RWPE2 (cell line): ENCODE measurements around the gene EPS8L1.

ENCODE experiments used
- ATAC-seq: fragments of 200-7000 bp; cut with Tn5 transposase; 3 replicates; pipeline ENCODE4 v1.9.1; 2021; ENCODE audit warnings: low read depth
- DNase-seq: peaks from one replicate; pipeline ENCODE4 v3.0.0-alpha.2; 2020; ENCODE audit warnings: low spot score
- H3K27ac ChIP-seq: fragments of 450-650 bp; 2 replicates; pipeline ENCODE4 v1.5.1; 2017; ENCODE audit warnings: mild to moderate bottlenecking; ENCODE audit not compliant: poor library complexity, severe bottlenecking
- H3K27me3 ChIP-seq: fragments of 250-450 bp; sonication (Bioruptor Pico); 2 replicates; pipeline ENCODE4 v1.5.1; 2021; ENCODE audit warnings: mild to moderate bottlenecking, moderate library complexity; ENCODE audit not compliant: insufficient read depth, poor library complexity, severe bottlenecking
- H3K36me3 ChIP-seq: fragments of 250-450 bp; sonication (Bioruptor Pico); 2 replicates; pipeline ENCODE4 v1.5.1; 2020; ENCODE audit warnings: low read depth, mild to moderate bottlenecking, moderate library complexity
- H3K4me1 ChIP-seq: fragments of 250-450 bp; sonication (Bioruptor Pico); 2 replicates; pipeline ENCODE4 v1.5.1; 2021; ENCODE audit warnings: mild to moderate bottlenecking, moderate library complexity; ENCODE audit not compliant: insufficient read depth, poor library complexity, severe bottlenecking
- H3K4me3 ChIP-seq: fragments of 250-450 bp; sonication (Bioruptor Pico); 2 replicates; pipeline ENCODE4 v1.5.1; 2021; ENCODE audit warnings: mild to moderate bottlenecking, moderate library complexity; ENCODE audit not compliant: severe bottlenecking
- H3K9me3 ChIP-seq: fragments of 250-450 bp; sonication (Bioruptor Pico); 2 replicates; pipeline ENCODE4 v1.5.1; 2021; ENCODE audit warnings: mild to moderate bottlenecking, moderate library complexity; ENCODE audit not compliant: severe bottlenecking
- CTCF ChIP-seq: fragments of 450-650 bp; IDR thresholded peaks from one replicate; pipeline ENCODE4 v1.5.1; 2017; ENCODE audit warnings: mild to moderate bottlenecking, moderate library complexity; ENCODE audit not compliant: poor library complexity, severe bottlenecking

The EPS8L1 gene

GRCh38 chr19:55068950-55069864 is 6.5 kb upstream of the EPS8L1 start:
- Histone ChIP-seq H3K4me1 (peaks cover 8% of the 10 kb centered on the region), H3K9me3 (no peaks in the 10 kb centered on the region), H3K4me3 (peak overlapping the region; percentile 19), H3K27ac (no peak overlapping the region), H3K27me3 (peaks cover 14% of the 10 kb centered on the region), H3K36me3 (no peaks in the 10 kb centered on the region)
- no peak for TF ChIP-seq CTCF
- ATAC-seq (peak; percentile 68), DNase-seq (no peak)

- no peak for TF ChIP-seq CTCF
- H3K27me3 ChIP-seq = peaks cover 14% of the 10 kb centered on the region
- ATAC-seq (no peak), DNase-seq (no peak)
- H3K4me1 ChIP-seq = peaks cover 8% of the 10 kb centered on the region
- no peak overlapping the region for H3K27ac ChIP-seq
- no peak overlapping the region for H3K4me3 ChIP-seq
- H3K9me3 ChIP-seq = no peaks in the 10 kb centered on the region
- no peaks in the 10 kb centered on the region for H3K36me3 ChIP-seq
Measured at GRCh38 chr19:55069865-55070197, 5.8 kb upstream of the EPS8L1 start.

- no peaks in the 10 kb centered on the region for H3K36me3 ChIP-seq
- H3K4me3 ChIP-seq = no peak overlapping the region
- no peaks in the 10 kb centered on the region for H3K9me3 ChIP-seq
- peaks cover 14% of the 10 kb centered on the region for H3K27me3 ChIP-seq
- ATAC-seq = no peak
- H3K4me1 ChIP-seq = peaks cover 8% of the 10 kb centered on the region
- DNase-seq = no peak
- H3K27ac ChIP-seq = no peak overlapping the region
- no peak for TF ChIP-seq CTCF
Measured at GRCh38 chr19:55070466-55071128, 5.1 kb upstream of the EPS8L1 start.

GRCh38 chr19:55071129-55071502 is 4.6 kb upstream of the EPS8L1 start:
- peaks cover 8% of the 10 kb centered on the region for H3K4me1 ChIP-seq
- H3K4me3 ChIP-seq = no peak overlapping the region
- peaks cover 10% of the 10 kb centered on the region for H3K27me3 ChIP-seq
- DNase-seq (peak; percentile 89), ATAC-seq (peak; percentile 79)
- H3K27ac ChIP-seq = no peak overlapping the region
- H3K36me3 ChIP-seq = no peaks in the 10 kb centered on the region
- no peak for TF ChIP-seq CTCF
- no peaks in the 10 kb centered on the region for H3K9me3 ChIP-seq

- no peak for TF ChIP-seq CTCF
- no peak for ATAC-seq
- peaks cover 4% of the 10 kb centered on the region for H3K27me3 ChIP-seq
- no peaks in the 10 kb centered on the region for H3K9me3 ChIP-seq
- no peaks in the 10 kb centered on the region for H3K36me3 ChIP-seq
- peaks cover 8% of the 10 kb centered on the region for H3K4me1 ChIP-seq
- H3K4me3 ChIP-seq = no peak overlapping the region
- H3K27ac ChIP-seq = no peak overlapping the region
- DNase-seq = no peak
Measured at GRCh38 chr19:55071913-55072312, 3.8 kb upstream of the EPS8L1 start.
